Type B pancreatic cell (in vitro differentiated cells): ENCODE results near the gene RAD50. TPM values are rescaled to one million over a fixed set of nuclear protein-coding genes. Genes with fewer than 3 reads are reported as not detected.

Source experiments
- DNase-seq: peaks from one replicate; pipeline ENCODE4 v3.0.0; 2021; ENCODE audit warnings: mixed read lengths; ENCODE audit not compliant: unreplicated experiment; ENCODE audit errors: extremely low spot score
- H3K27ac Mint-ChIP-seq: 2 replicates; pipeline ENCODE4 v1.8.0; 2021; ENCODE audit warnings: mild to moderate bottlenecking, mixed read lengths
- H3K27me3 Mint-ChIP-seq: 2 replicates; pipeline ENCODE4 v1.8.0; 2021; ENCODE audit warnings: mixed read lengths
- H3K36me3 Mint-ChIP-seq: 2 replicates; pipeline ENCODE4 v1.8.0; 2021; ENCODE audit warnings: mixed read lengths
- H3K4me1 Mint-ChIP-seq: one replicate; pipeline ENCODE4 v1.8.0; 2021; ENCODE audit warnings: mixed read lengths; ENCODE audit not compliant: unreplicated experiment
- H3K4me3 Mint-ChIP-seq: 2 replicates; pipeline ENCODE4 v1.8.0; 2021; ENCODE audit warnings: mild to moderate bottlenecking, mixed read lengths
- H3K9me3 Mint-ChIP-seq: 2 replicates; pipeline ENCODE4 v1.8.0; 2021; ENCODE audit warnings: mixed read lengths
- total RNA-seq: library from RNA; stranded (reverse); gene quantifications from 2 replicates; pipeline ENCODE4 v1.2.1, GENCODE V29; 2021; ENCODE audit warnings: low replicate concordance
- TF ChIP-seq, protein P1 (sequence below): fragments of 200-600 bp; sonication (generic); conservative IDR thresholded peaks from 2 replicates; pipeline ENCODE4 v1.5.0; 2021; ENCODE audit warnings: antibody characterized with exemption, mild to moderate bottlenecking

Gene RAD50
- total RNA-seq, 1 donor from 2014 or later, result 41.3 TPM

DNA sequence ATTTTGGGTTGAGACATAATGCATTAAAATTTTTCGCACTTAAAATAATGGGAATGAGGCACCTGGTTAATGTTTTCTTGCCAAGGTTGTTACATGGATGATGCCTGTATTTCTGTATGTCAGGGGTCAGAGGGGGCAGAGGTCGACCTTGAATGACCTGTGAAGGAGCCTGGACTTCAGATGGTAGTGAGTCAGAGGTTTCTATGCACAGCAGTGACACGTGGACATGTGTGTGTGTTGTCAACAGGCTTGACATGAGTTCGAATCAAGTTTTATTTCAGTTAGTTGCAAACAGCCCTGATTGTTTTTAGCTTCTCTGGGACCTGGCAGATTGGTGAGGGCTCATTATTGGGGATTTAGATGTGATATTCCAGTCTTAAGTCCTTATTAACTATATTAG is 17.1 kb upstream of the RAD50 start:
- Mint-ChIP-seq H3K4me1 (no peaks in the 10 kb centered on the region), H3K27me3 (peaks cover 23% of the 10 kb centered on the region), H3K4me3 (no peak overlapping the region), H3K36me3 (no peaks in the 10 kb centered on the region), H3K9me3 (no peaks in the 10 kb centered on the region), H3K27ac (no peak overlapping the region)
- DNase-seq, result no peak
- TF ChIP-seq, protein P1, sequence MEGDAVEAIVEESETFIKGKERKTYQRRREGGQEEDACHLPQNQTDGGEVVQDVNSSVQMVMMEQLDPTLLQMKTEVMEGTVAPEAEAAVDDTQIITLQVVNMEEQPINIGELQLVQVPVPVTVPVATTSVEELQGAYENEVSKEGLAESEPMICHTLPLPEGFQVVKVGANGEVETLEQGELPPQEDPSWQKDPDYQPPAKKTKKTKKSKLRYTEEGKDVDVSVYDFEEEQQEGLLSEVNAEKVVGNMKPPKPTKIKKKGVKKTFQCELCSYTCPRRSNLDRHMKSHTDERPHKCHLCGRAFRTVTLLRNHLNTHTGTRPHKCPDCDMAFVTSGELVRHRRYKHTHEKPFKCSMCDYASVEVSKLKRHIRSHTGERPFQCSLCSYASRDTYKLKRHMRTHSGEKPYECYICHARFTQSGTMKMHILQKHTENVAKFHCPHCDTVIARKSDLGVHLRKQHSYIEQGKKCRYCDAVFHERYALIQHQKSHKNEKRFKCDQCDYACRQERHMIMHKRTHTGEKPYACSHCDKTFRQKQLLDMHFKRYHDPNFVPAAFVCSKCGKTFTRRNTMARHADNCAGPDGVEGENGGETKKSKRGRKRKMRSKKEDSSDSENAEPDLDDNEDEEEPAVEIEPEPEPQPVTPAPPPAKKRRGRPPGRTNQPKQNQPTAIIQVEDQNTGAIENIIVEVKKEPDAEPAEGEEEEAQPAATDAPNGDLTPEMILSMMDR, result no peak

DNA sequence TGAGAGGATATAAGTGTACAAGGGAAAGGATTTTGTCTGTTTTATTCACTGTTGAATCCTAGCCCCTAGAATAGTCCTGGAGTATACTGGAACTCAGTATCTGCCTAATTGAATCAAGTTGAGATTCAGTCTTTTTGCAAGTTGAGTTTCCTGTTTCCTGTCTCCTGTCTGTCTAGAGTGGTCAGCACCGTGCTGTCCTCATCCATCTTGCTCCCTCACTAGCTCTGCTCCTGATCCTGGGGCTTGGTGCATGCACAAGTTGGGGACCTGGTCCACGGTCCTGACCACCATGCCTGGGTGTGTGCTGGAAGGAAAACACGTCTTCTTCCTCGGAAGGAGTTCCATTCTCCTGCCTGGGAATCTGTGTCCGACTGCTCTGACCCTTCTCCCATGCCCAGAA is 16.6 kb upstream of the RAD50 start:
- Mint-ChIP-seq H3K4me3 (no peak overlapping the region), H3K4me1 (no peaks in the 10 kb centered on the region), H3K27ac (no peak overlapping the region), H3K9me3 (no peaks in the 10 kb centered on the region), H3K36me3 (no peaks in the 10 kb centered on the region), H3K27me3 (peaks cover 19% of the 10 kb centered on the region)
- TF ChIP-seq, protein P1, result no peak
- DNase-seq, result no peak

DNA sequence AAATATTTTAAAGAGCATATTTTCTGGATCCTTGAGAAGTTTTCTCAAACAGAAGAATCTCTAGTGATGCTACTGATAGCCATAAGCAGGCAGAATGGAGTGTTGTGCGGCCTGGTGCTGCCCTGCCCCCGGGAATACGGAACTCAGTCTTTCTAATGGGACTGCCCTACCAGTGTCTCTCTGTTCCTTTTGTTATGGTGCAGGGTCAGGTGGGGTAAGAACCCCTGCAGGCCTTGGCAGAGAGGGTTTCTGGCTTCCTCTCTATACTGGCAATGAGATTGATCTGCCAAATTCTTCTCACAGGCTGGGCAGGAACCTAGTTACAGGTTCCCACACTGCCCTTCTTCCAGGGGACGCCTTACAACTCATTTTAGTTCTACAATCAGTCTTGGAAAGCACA is 16.0 kb upstream of the RAD50 start:
- Mint-ChIP-seq H3K9me3 (no peaks in the 10 kb centered on the region), H3K4me3 (no peak overlapping the region)

DNA sequence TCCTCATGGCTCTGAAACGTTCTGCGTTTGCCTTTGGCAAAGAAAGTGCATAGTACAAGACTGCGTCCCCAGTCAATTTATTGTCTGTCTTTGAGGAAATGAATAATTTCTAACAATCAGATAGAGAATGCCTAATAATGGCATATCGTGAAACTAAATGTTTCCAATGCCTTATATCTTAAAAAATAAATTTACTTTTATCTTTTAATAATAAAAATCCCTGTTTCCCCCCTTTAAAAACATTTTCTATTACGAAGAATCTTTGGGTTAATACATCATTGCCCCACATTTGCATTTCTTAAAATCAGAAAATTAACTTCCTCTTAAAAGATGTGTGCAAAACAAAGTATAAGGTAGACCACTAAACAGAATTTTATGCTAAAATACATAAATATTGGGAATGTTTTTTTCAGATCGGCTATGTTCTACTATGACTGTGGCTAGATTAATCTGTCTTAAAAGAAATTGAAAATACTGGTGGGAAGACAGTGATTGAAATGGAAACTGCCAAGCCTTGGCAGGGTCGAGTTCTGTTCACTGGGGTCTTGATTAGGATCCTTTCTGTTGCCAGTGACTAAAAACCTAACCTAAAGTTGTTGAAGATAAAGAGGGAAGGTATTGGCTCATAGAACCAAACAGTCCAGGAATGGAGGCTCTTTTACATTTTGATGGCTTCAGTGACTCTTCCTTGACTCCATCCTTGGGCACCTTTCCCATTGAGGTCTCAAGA is 13.1 kb upstream of the RAD50 start, which contains the start of gene IL5:
TSS of gene IL5 (minus strand) at position 51 of the 730 bp plus-strand sequence. CDS start at position 7, 44 bp downstream.
- Mint-ChIP-seq H3K4me1 (no peaks in the 10 kb centered on the region), H3K36me3 (no peaks in the 10 kb centered on the region), H3K4me3 (no peak within 1 kb of the TSS), H3K9me3 (no peaks in the 10 kb centered on the region), H3K27me3 (peaks cover 3% of the 10 kb centered on the region), H3K27ac (no peak within 1 kb of the TSS)
- TF ChIP-seq, protein P1, result no peak
- no peak for DNase-seq

More for the DNA sequence above, 16.0 kb upstream of the RAD50 start:
- Mint-ChIP-seq H3K36me3 (no peaks in the 10 kb centered on the region), H3K4me1 (no peaks in the 10 kb centered on the region), H3K27ac (no peak overlapping the region), H3K27me3 (peaks cover 13% of the 10 kb centered on the region)
- DNase-seq, result no peak
- TF ChIP-seq, protein P1, result no peak

DNA sequence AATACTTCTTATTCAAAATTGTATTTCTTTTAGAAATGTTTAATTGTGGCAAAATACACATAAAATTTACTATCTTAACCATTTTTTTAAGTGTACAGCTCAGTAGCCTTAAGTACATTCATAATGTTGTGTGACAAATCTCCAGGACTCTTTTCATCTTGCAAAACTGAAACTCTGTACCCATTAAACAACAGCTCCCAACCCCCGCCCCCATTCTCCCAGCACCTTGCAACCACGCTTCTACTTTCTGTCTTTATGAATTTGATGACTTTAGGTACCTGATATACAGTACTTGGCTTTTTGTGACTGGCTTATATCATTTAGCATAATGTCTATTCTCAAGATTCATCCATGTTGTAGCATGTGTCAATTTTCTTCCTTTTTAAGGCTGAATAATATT is 10.7 kb upstream of the RAD50 start:
- no peaks in the 10 kb centered on the region for H3K9me3 Mint-ChIP-seq
- TF ChIP-seq, protein P1, result no peak
- H3K27me3 Mint-ChIP-seq, result peaks cover 3% of the 10 kb centered on the region
- no peaks in the 10 kb centered on the region for H3K36me3 Mint-ChIP-seq
- H3K4me1 Mint-ChIP-seq, result peaks cover 4% of the 10 kb centered on the region
- no peak overlapping the region for H3K4me3 Mint-ChIP-seq
- DNase-seq, result no peak
- H3K27ac Mint-ChIP-seq, result no peak overlapping the region
